ENCODE data around the gene LRMDA.

The LRMDA gene

DNA sequence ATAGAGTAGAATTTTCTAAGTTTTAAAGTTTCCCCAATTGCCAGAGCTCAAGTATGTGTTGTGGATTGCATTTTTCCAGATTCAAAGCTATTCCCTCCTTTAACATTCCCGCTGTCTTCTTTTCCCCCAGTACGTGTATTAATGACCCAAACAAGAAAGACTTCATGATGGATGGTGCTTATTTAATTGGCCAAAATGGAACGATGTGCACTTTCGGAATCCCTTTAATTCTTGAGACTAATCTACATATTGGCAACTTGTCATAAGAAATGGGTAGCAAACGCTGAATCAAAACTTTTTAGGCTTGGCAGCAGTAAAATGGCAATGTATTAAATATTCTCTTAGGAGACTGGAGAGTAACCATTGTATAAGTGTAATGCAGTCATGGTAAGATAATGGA is 753.2 kb downstream of the LRMDA start:
- TF ChIP-seq CTCF (IDR thresholded peaks at IDR 0.05; ENCODE audit: borderline replicate concordance, extremely low read depth, low read length, poor library complexity, severe bottlenecking) (no peak), EZH2 (IDR thresholded peaks at IDR 0.05; ENCODE audit: borderline replicate concordance, low read depth, low read length, severe bottlenecking) (no peak)
- H3K79me2 ChIP-seq (ENCODE audit: insufficient read depth, low read length), result no peaks in the 10 kb centered on the region
- no peaks in the 10 kb centered on the region for H4K20me1 ChIP-seq (ENCODE audit: insufficient read depth, low read length)
- no peaks in the 10 kb centered on the region for H3K36me3 ChIP-seq (ENCODE audit: insufficient read depth, low read length)
- H3K27ac ChIP-seq (ENCODE audit: low read length), result no peak overlapping the region
- H2AFZ ChIP-seq (ENCODE audit: low read depth, low read length), result no peak overlapping the region
- no peak for ATAC-seq (ENCODE audit: insufficient read depth, low read depth)
- no peak for DNase-seq
- no peak overlapping the region for H3K4me3 ChIP-seq (ENCODE audit: low read depth in 1 of 2, low read length in 2 of 2)
- no peak overlapping the region for H3K4me2 ChIP-seq (ENCODE audit: insufficient read depth, low read length)
- no peaks in the 10 kb centered on the region for H3K9me3 ChIP-seq (ENCODE audit: insufficient read depth, low read length, severe bottlenecking)
- no peaks in the 10 kb centered on the region for H3K4me1 ChIP-seq (ENCODE audit: insufficient read depth, low read length)
- H3K9ac ChIP-seq (ENCODE audit: low read depth, low read length), result no peak overlapping the region
- H3K27me3 ChIP-seq (ENCODE audit: insufficient read depth, low read length, poor library complexity), result no peaks in the 10 kb centered on the region

GRCh38 chr10:76185471-76186301 is 754.3 kb downstream of the LRMDA start:
- H3K27me3 ChIP-seq (ENCODE audit: insufficient read depth, low read length, poor library complexity), result no peaks in the 10 kb centered on the region
- no peak overlapping the region for H3K4me2 ChIP-seq (ENCODE audit: insufficient read depth, low read length)
- DNase-seq (no peak), ATAC-seq (ENCODE audit: insufficient read depth, low read depth) (no peak)
- no peak overlapping the region for H2AFZ ChIP-seq (ENCODE audit: low read depth, low read length)
- no peak overlapping the region for H3K9ac ChIP-seq (ENCODE audit: low read depth, low read length)
- H3K4me1 ChIP-seq (ENCODE audit: insufficient read depth, low read length), result no peaks in the 10 kb centered on the region
- H3K79me2 ChIP-seq (ENCODE audit: insufficient read depth, low read length), result no peaks in the 10 kb centered on the region
- no peaks in the 10 kb centered on the region for H4K20me1 ChIP-seq (ENCODE audit: insufficient read depth, low read length)
- no peaks in the 10 kb centered on the region for H3K9me3 ChIP-seq (ENCODE audit: insufficient read depth, low read length, severe bottlenecking)
- H3K4me3 ChIP-seq (ENCODE audit: low read depth in 1 of 2, low read length in 2 of 2), result no peak overlapping the region
- no peaks in the 10 kb centered on the region for H3K36me3 ChIP-seq (ENCODE audit: insufficient read depth, low read length)
- H3K27ac ChIP-seq (ENCODE audit: low read length), result no peak overlapping the region
- TF ChIP-seq EZH2 (IDR thresholded peaks at IDR 0.05; ENCODE audit: borderline replicate concordance, low read depth, low read length, severe bottlenecking) (no peak), CTCF (IDR thresholded peaks at IDR 0.05; ENCODE audit: borderline replicate concordance, extremely low read depth, low read length, poor library complexity, severe bottlenecking) (no peak)

- H3K9ac ChIP-seq (ENCODE audit: low read depth, low read length), result no peak overlapping the region
- TF ChIP-seq CTCF (IDR thresholded peaks at IDR 0.05; ENCODE audit: borderline replicate concordance, extremely low read depth, low read length, poor library complexity, severe bottlenecking) (no peak), EZH2 (IDR thresholded peaks at IDR 0.05; ENCODE audit: borderline replicate concordance, low read depth, low read length, severe bottlenecking) (no peak)
- ATAC-seq (ENCODE audit: insufficient read depth, low read depth) (no peak), DNase-seq (no peak)
- no peaks in the 10 kb centered on the region for H4K20me1 ChIP-seq (ENCODE audit: insufficient read depth, low read length)
- H3K27me3 ChIP-seq (ENCODE audit: insufficient read depth, low read length, poor library complexity), result no peaks in the 10 kb centered on the region
- H3K27ac ChIP-seq (ENCODE audit: low read length), result no peak overlapping the region
- no peaks in the 10 kb centered on the region for H3K79me2 ChIP-seq (ENCODE audit: insufficient read depth, low read length)
- no peaks in the 10 kb centered on the region for H3K36me3 ChIP-seq (ENCODE audit: insufficient read depth, low read length)
- H2AFZ ChIP-seq (ENCODE audit: low read depth, low read length), result no peak overlapping the region
- no peak overlapping the region for H3K4me2 ChIP-seq (ENCODE audit: insufficient read depth, low read length)
- no peaks in the 10 kb centered on the region for H3K4me1 ChIP-seq (ENCODE audit: insufficient read depth, low read length)
- no peak overlapping the region for H3K4me3 ChIP-seq (ENCODE audit: low read depth in 1 of 2, low read length in 2 of 2)
- H3K9me3 ChIP-seq (ENCODE audit: insufficient read depth, low read length, severe bottlenecking), result no peaks in the 10 kb centered on the region
Observed at GRCh38 chr10:76188216-76188615, 756.8 kb downstream of the LRMDA start.

All from DND-41 (cell line).